SK-N-MC (cell line): ENCODE results near the gene RPS14.

ENCODE experiments used
- DNase-seq: peaks from one replicate; pipeline ENCODE4 v3.0.0-alpha.2; 2011; ENCODE audit warnings: low read depth, low spot score
- H3K27ac ChIP-seq: fragments of 200-600 bp; sonication (generic); 2 replicates; pipeline ENCODE4 v1.5.1; 2016; ENCODE audit warnings: mixed run types
- H3K36me3 ChIP-seq: fragments of 200-600 bp; sonication (generic); 2 replicates; pipeline ENCODE4 v1.6.1; 2017; ENCODE audit warnings: antibody characterized with exemption, low read length, mixed read lengths; ENCODE audit not compliant: insufficient read depth
- H3K4me3 ChIP-seq: fragments of 200-600 bp; sonication (generic); 2 replicates; pipeline ENCODE4 v1.5.1; 2016
- H3K9ac ChIP-seq: fragments of 200-600 bp; sonication (generic); 2 replicates; pipeline ENCODE4 v1.8.0; 2017; ENCODE audit warnings: mixed run types, mixed read lengths; ENCODE audit not compliant: insufficient read length
- H3K9me3 ChIP-seq: fragments of 200-600 bp; sonication (generic); 2 replicates; pipeline ENCODE4 v1.6.1; 2017; ENCODE audit warnings: low read depth, mild to moderate bottlenecking, antibody characterized with exemption, low read length, moderate library complexity, mixed read lengths
- EZH2 ChIP-seq: fragments of 200-600 bp; sonication (generic); IDR thresholded peaks from one replicate; pipeline ENCODE4 v1.6.1; 2017; ENCODE audit warnings: antibody characterized with exemption
- FOXP2 ChIP-seq: optimal IDR thresholded peaks from 2 replicates; pipeline ENCODE3; 2011; ENCODE audit warnings: mild to moderate bottlenecking, moderate library complexity; ENCODE audit not compliant: insufficient read depth; ENCODE audit errors: extremely low read length, control extremely low read depth
- POLR2AphosphoS5 ChIP-seq: IDR thresholded peaks from 2 replicates; pipeline ENCODE4 v1.6.1; 2012; ENCODE audit warnings: mild to moderate bottlenecking, low read depth, low read length, borderline replicate concordance

Gene RPS14

GRCh38 chr5:150442699-150443080 lies 6.8 kb downstream of the RPS14 start:
- Histone ChIP-seq H3K9me3 (no peaks in the 10 kb centered on the region), H3K4me3 (no peak overlapping the region), H3K27ac (peak overlapping the region; percentile 68), H3K9ac (no peak overlapping the region), H3K36me3 (peaks cover 50% of the 10 kb centered on the region)
- TF ChIP-seq FOXP2: no peak
- TF ChIP-seq POLR2AphosphoS5: peak; percentile 57; the same call in 1 of the 2 replicates
- DNase-seq: no peak

- DNase-seq: no peak
- Histone ChIP-seq H3K9me3 (no peaks in the 10 kb centered on the region), H3K27ac (peak overlapping the region; percentile 68), H3K36me3 (peaks cover 44% of the 10 kb centered on the region), H3K9ac (no peak overlapping the region), H3K4me3 (no peak overlapping the region)
- TF ChIP-seq EZH2 (no peak), POLR2AphosphoS5 (no peak; the same call in 1 of the 2 replicates), FOXP2 (no peak)
Observed at GRCh38 chr5:150441813-150442698, 7.5 kb downstream of the RPS14 start.

- H3K9me3 ChIP-seq: no peaks in the 10 kb centered on the region
- no peak overlapping the region for H3K9ac ChIP-seq
- no peak for DNase-seq
- no peak overlapping the region for H3K4me3 ChIP-seq
- H3K36me3 ChIP-seq: peaks cover 35% of the 10 kb centered on the region
- TF ChIP-seq EZH2 (no peak), FOXP2 (no peak), POLR2AphosphoS5 (no peak)
- peak overlapping the region; percentile 68; the same call in 1 of the 2 replicates for H3K27ac ChIP-seq
Observed at GRCh38 chr5:150440948-150441812, 8.4 kb downstream of the RPS14 start.

- no peak for DNase-seq
- no peak overlapping the region for H3K4me3 ChIP-seq
- H3K36me3 ChIP-seq: peaks cover 13% of the 10 kb centered on the region
- no peak overlapping the region for H3K9ac ChIP-seq
- no peak for TF ChIP-seq POLR2AphosphoS5
- no peak for TF ChIP-seq FOXP2
- no peak for TF ChIP-seq EZH2
- H3K27ac ChIP-seq: no peak overlapping the region
- H3K9me3 ChIP-seq: no peaks in the 10 kb centered on the region
Observed at GRCh38 chr5:150438873-150439546, 10.5 kb downstream of the RPS14 start.

GRCh38 chr5:150436141-150436680 lies 13.3 kb downstream of the RPS14 start:
- Histone ChIP-seq H3K9ac (no peak overlapping the region), H3K4me3 (no peak overlapping the region), H3K9me3 (no peaks in the 10 kb centered on the region), H3K36me3 (no peaks in the 10 kb centered on the region), H3K27ac (no peak overlapping the region)
- peak; percentile 63 for DNase-seq
- TF ChIP-seq POLR2AphosphoS5: no peak
- TF ChIP-seq FOXP2: peak; percentile 63

- no peak overlapping the region for H3K4me3 ChIP-seq
- no peak overlapping the region for H3K9ac ChIP-seq
- no peak overlapping the region for H3K27ac ChIP-seq
- no peak for TF ChIP-seq FOXP2
- no peaks in the 10 kb centered on the region for H3K36me3 ChIP-seq
- DNase-seq: no peak
- H3K9me3 ChIP-seq: no peaks in the 10 kb centered on the region
Observed at GRCh38 chr5:150434464-150434863, 15.1 kb downstream of the RPS14 start.

GRCh38 chr5:150431574-150431973 lies 18.0 kb downstream of the RPS14 start:
- TF ChIP-seq EZH2 (no peak), FOXP2 (no peak), POLR2AphosphoS5 (no peak)
- no peak overlapping the region for H3K27ac ChIP-seq
- DNase-seq: no peak
- H3K9me3 ChIP-seq: no peaks in the 10 kb centered on the region
- no peaks in the 10 kb centered on the region for H3K36me3 ChIP-seq
- no peak overlapping the region for H3K4me3 ChIP-seq
- no peak overlapping the region for H3K9ac ChIP-seq

GRCh38 chr5:150431048-150431447 lies 18.5 kb downstream of the RPS14 start:
- Histone ChIP-seq H3K27ac (no peak overlapping the region), H3K4me3 (no peak overlapping the region), H3K9ac (no peak overlapping the region), H3K9me3 (no peaks in the 10 kb centered on the region), H3K36me3 (no peaks in the 10 kb centered on the region)
- no peak for TF ChIP-seq EZH2
- TF ChIP-seq POLR2AphosphoS5: no peak
- no peak for TF ChIP-seq FOXP2
- DNase-seq: no peak
